Prostate gland (tissue), 2 donors: ENCODE results near the gene C9orf153.

ENCODE experiments used
- CTCF ChIP-seq, 4 experiments: fragments of 200-600 bp in 2 of 4; fragments of 450-650 bp in 2 of 4; sonication (generic) in 2 of 4; IDR thresholded peaks; 1 replicate in 3 of 4; 2 replicates in 1 of 4; pipeline ENCODE4 v1.5.1; 2016 to 2019; ENCODE audit warnings: antibody characterized with exemption in 4 of 4, mild to moderate bottlenecking in 2 of 4, moderate library complexity in 2 of 4
- POLR2A ChIP-seq: fragments of 450-650 bp; IDR thresholded peaks from one replicate; pipeline ENCODE4 v1.6.1; 2016; ENCODE audit warnings: antibody characterized with exemption, mild to moderate bottlenecking
- POLR2AphosphoS5 ChIP-seq: sonication (generic); formaldehyde crosslinking; IDR thresholded peaks from one replicate; pipeline ENCODE4 v1.6.1; 2017; ENCODE audit warnings: antibody characterized with exemption

GRCh38 chr9:86272221-86272620 is 12.8 kb upstream of the C9orf153 start:
- no peak for TF ChIP-seq CTCF (IDR thresholded peaks at IDR 0.05)
- TF ChIP-seq POLR2AphosphoS5, result no peak
- no peak for TF ChIP-seq POLR2A
